HG03095 (cell line): ENCODE data around the gene C2.
"Not testable (repeated sequence)": the region's sequence is repeated elsewhere in the genome, so short reads cannot be mapped to it uniquely, and the experiment has no call there.

ENCODE experiments used
- ATAC-seq: cut with Tn5 transposase; IDR thresholded peaks from one replicate; pipeline ENCODE4 v1.9.1; 2021; ENCODE audit warnings: moderate library complexity; ENCODE audit not compliant: unreplicated experiment

C2 gene

DNA sequence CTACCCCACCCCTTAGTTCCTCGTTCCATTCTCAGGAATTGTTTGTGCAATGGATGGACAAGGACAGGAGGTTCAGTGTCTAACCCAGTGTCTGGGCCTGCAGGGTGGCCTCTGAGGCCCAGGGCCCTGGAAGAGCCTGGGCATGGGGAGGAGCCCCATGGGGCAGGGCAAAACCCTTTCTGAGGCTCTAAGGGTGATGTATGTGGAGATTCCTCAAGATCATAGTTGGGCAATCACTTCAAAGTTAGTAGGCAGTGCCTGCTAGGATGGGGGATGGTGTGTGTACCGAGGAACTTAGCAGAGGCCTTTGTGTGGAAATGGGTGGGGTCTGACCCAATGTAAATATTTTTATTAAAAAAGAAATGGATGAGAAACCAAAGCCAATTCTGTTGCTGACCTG is 6.7 kb upstream of the C2 start:
- no peak for ATAC-seq

GRCh38 chr6:31922942-31923341 is 4.6 kb upstream of the C2 start:
- ATAC-seq = no peak

- ATAC-seq = no peak
These were observed 550 bp downstream of the C2 start for GRCh38 chr6:31927863-31928671.

- ATAC-seq = no peak
These were observed 1.1 kb downstream of the C2 start for GRCh38 chr6:31928672-31928939.

GRCh38 chr6:31930962-31931361 is 3.4 kb downstream of the C2 start:
- ATAC-seq = no peak

GRCh38 chr6:31932137-31932536 is 4.6 kb downstream of the C2 start:
- not testable (repeated sequence) for ATAC-seq

DNA sequence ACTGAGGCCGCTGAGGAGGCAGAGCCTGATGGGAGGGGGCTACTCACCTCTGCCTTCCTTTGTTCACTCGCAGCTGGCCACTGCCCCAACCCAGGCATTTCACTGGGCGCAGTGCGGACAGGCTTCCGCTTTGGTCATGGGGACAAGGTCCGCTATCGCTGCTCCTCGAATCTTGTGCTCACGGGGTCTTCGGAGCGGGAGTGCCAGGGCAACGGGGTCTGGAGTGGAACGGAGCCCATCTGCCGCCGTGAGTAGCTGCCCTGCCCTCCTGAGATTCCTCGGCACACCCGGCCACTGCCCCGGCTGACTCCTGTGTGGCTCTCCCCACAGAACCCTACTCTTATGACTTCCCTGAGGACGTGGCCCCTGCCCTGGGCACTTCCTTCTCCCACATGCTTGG is 6.0 kb downstream of the C2 start:
- no peak for ATAC-seq

- no peak for ATAC-seq
These were observed 7.5 kb downstream of the C2 start for GRCh38 chr6:31935021-31935420.

DNA sequence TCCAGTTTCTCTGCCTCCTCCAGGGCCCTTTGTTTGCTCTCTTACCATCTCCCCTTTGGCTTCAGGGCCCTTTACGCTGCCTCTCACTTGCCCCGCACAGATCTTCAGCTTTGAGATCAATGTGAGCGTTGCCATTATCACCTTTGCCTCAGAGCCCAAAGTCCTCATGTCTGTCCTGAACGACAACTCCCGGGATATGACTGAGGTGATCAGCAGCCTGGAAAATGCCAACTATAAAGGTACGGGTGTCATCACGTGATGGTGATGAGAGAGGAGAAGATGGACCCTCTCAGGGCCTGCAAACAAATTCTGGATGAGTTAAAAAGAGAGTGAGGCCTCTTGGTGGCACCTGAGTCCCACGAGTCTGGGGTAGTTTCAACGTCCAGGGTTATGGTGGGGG is 8.3 kb downstream of the C2 start:
- no peak for ATAC-seq

- no peak for ATAC-seq
These were observed 12.7 kb downstream of the C2 start for GRCh38 chr6:31940256-31940664.

- no peak for ATAC-seq
These were observed 16.2 kb downstream of the C2 start for GRCh38 chr6:31943742-31944141.

DNA sequence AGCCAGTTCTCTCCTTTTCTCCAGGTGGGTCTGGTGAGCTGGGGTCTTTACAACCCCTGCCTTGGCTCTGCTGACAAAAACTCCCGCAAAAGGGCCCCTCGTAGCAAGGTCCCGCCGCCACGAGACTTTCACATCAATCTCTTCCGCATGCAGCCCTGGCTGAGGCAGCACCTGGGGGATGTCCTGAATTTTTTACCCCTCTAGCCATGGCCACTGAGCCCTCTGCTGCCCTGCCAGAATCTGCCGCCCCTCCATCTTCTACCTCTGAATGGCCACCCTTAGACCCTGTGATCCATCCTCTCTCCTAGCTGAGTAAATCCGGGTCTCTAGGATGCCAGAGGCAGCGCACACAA is 17.6 kb downstream of the C2 start:
- ATAC-seq = no peak

DNA sequence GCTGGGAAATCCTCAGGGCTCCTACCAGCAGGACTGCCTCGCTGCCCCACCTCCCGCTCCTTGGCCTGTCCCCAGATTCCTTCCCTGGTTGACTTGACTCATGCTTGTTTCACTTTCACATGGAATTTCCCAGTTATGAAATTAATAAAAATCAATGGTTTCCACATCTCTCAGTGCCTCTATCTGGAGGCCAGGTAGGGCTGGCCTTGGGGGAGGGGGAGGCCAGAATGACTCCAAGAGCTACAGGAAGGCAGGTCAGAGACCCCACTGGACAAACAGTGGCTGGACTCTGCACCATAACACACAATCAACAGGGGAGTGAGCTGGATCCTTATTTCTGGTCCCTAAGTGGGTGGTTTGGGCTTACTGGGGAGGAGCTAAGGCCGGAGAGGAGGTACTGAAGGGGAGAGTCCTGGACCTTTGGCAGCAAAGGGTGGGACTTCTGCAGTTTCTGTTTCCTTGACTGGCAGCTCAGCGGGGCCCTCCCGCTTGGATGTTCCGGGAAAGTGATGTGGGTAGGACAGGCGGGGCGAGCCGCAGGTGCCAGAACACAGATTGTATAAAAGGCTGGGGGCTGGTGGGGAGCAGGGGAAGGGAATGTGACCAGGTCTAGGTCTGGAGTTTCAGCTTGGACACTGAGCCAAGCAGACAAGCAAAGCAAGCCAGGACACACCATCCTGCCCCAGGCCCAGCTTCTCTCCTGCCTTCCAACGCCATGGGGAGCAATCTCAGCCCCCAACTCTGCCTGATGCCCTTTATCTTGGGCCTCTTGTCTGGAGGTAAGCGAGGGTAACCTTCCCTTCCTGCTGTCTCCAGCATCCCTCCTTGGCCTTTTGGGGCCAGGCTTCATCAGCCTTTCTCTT is 18.2 kb downstream of the C2 start, which contains the start of gene CFB:
CFB (plus strand) TSS at position 589 of the 863 bp plus-strand sequence; CDS start at position 716, 127 bp downstream.
- ATAC-seq = no peak

- ATAC-seq = no peak
These were observed 18.9 kb downstream of the C2 start for GRCh38 chr6:31946370-31946885.

DNA sequence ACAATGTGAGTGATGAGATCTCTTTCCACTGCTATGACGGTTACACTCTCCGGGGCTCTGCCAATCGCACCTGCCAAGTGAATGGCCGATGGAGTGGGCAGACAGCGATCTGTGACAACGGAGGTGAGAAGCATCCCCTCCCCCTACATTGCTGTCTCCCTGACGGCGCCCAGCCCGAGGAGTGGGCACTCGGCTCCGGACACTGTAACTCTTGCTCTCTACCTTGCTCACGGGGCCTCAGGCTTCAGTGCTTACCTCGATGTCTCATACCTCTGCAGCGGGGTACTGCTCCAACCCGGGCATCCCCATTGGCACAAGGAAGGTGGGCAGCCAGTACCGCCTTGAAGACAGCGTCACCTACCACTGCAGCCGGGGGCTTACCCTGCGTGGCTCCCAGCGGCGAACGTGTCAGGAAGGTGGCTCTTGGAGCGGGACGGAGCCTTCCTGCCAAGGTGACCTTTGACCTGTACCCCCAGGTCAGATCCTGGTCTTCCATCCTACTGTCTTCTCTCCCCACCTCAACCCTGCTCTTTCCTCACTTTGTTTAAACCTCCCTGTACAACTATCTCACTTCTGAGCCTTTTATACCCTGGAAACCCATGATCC is 19.7 kb downstream of the C2 start:
- no peak for ATAC-seq

DNA sequence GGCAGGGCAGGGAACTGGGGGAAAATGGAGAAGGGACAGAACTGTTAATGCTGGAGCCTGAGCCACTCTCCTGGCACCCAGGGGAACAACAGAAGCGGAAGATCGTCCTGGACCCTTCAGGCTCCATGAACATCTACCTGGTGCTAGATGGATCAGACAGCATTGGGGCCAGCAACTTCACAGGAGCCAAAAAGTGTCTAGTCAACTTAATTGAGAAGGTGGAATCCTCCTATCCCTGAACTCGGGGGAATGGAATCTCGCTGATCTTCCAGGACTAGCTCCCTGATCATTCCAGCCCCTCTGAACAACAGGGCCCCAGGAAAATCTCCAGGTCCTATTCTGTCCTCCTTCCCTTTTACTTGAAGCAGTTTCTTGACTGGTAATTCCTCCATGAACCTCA is 20.3 kb downstream of the C2 start:
- no peak for ATAC-seq

DNA sequence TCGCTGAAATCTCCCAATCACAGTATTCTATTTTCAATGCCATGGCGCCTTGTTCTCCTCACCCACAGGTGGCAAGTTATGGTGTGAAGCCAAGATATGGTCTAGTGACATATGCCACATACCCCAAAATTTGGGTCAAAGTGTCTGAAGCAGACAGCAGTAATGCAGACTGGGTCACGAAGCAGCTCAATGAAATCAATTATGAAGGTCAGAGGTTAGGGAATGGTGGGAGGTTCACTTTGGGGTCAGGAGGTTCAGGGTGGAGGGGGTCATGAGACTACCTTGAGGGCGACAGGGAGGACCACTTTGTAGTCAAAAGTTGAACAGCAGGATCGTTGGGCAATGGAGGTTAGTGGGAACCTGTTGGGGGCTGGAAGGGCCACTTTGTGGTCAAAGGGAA is 20.8 kb downstream of the C2 start:
- no peak for ATAC-seq

GRCh38 chr6:31948753-31949413 is 21.4 kb downstream of the C2 start:
- ATAC-seq = no peak

DNA sequence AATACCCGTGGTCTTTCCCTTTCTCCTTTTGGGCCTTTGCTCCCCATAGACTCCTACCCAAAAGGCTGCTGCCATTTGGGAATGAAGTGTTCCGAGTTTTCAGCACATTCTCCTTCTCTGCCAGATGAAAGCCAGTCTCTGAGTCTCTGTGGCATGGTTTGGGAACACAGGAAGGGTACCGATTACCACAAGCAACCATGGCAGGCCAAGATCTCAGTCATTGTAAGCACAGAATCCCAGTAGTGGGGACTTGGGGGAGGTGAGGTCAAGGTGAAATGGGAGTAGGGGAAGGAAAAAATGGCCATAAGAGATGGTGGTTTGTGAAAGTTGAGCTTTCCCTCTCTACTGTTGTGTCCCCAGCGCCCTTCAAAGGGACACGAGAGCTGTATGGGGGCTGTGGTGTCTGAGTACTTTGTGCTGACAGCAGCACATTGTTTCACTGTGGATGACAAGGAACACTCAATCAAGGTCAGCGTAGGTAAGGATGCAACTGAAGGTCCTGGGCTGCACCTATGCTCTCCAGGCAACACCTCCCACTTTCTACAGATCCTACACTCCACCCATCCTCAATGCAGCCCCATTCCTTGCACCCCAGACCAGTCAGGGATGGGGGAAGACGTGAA is 22.5 kb downstream of the C2 start:
- ATAC-seq = no peak

DNA sequence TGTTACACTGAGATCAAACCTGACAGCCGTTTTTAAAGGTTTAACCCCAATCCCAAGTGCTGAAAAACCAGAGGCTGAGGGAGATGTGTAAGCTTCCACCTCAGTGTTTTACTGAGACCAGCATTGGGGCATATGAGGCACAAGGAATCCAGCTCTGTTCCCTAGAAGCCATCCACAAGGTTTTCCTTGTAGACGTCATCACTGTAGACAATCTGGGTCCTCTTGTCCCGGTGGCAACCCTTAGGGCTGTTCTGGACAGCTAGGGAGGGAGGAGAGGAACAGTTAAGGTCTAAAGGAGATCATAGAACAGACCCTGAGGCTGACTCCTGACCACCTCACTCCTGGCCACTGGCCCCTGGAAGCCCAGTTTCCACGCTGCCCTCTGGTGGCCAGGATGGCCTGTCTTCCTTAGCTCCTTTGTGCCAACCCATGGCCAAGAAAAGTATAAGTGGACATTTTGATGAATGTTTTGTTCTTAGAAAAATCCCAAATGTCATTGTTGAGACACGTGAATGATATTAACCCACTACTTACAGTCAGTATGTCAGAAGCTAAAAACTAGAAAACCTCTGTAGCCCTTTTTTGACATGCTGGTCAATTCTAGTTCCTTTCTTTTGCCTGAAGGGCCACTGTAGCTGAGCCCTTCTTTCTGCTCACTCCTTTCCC is 24.8 kb downstream of the C2 start:
- no peak for ATAC-seq
